SK-N-SH (cell line): ENCODE results near the gene FZD2. TPM values are rescaled to one million over a fixed set of nuclear protein-coding genes. Genes with fewer than 3 reads are reported as not detected.

ENCODE experiments used
- CTCF ChIA-PET: fragments of 300-600, 350-600 bp; formaldehyde crosslinking; extraction: SDS; loops from one replicate; lab custom pipeline; 2021; lab: Yijun Ruan, JAX
- POLR2A ChIA-PET: fragments of 350-600 bp; sonication (Branson Sonifier 250); formaldehyde crosslinking; extraction: SDS; loops from one replicate; lab custom pipeline; 2020; ENCODE audit warnings: antibody characterized with exemption, inconsistent platforms; lab: Yijun Ruan, JAX
- DNase-seq: peaks from one replicate; pipeline ENCODE4 v3.0.0; 2012
- H2AFZ ChIP-seq: fragments of 200-600 bp; sonication (generic); 2 replicates; pipeline ENCODE4 v1.8.1; 2016; ENCODE audit warnings: antibody characterized with exemption, mild to moderate bottlenecking, low read depth
- H3F3A ChIP-seq: fragments of 200-600 bp; sonication (generic); replicated peaks from 2 replicates; pipeline ENCODE3; 2016; ENCODE audit warnings: antibody characterized with exemption, mild to moderate bottlenecking; ENCODE audit not compliant: insufficient read depth
- H3K27ac ChIP-seq, 2 experiments: fragments of 200-500 bp in 1 of 2; fragments of 200-600 bp in 1 of 2; sonication (Bioruptor generic) in 1 of 2; sonication (generic), shearing (Covaris generic) in 1 of 2; 2 replicates each; pipeline versions ENCODE4 v1.5.1 to v1.6.1; 2014 to 2016; ENCODE audit warnings: low read depth in 2 of 2, inconsistent platforms in 1 of 2, low read length in 1 of 2, mild to moderate bottlenecking in 1 of 2, mixed read lengths in 1 of 2
- H3K27me3 ChIP-seq: fragments of 200-600 bp; sonication (generic), shearing (Covaris generic); 2 replicates; pipeline ENCODE4 v1.6.1; 2016; ENCODE audit warnings: mixed run types; ENCODE audit not compliant: insufficient read depth
- H3K36me3 ChIP-seq, 2 experiments: fragments of 200-500 bp in 1 of 2; fragments of 200-600 bp in 1 of 2; sonication (Bioruptor generic) in 1 of 2; sonication (generic) in 1 of 2; replicated peaks in 1 of 2; 2 replicates each; pipeline versions ENCODE3 to v1.5.1; 2014 to 2016; ENCODE audit warnings: low read length in 1 of 2, mild to moderate bottlenecking in 1 of 2; ENCODE audit not compliant: insufficient read depth in 2 of 2, control insufficient read depth in 1 of 2
- H3K4me1 ChIP-seq, 2 experiments: fragments of 200-500 bp in 1 of 2; fragments of 200-600 bp in 1 of 2; sonication (Bioruptor generic) in 1 of 2; sonication (generic), shearing (Covaris generic) in 1 of 2; 2 replicates each; pipeline versions ENCODE4 v1.5.1 to v1.6.1; 2014 to 2016; ENCODE audit warnings: low read depth in 1 of 2, low read length in 1 of 2, mixed run types in 1 of 2; ENCODE audit not compliant: insufficient read depth in 2 of 2, control insufficient read depth in 1 of 2
- H3K4me2 ChIP-seq: fragments of 200-600 bp; sonication (generic), shearing (Covaris generic); 2 replicates; pipeline ENCODE4 v1.6.1; 2017; ENCODE audit warnings: mixed run types
- H3K4me3 ChIP-seq, 2 experiments: fragments of 200-500 bp in 1 of 2; fragments of 200-600 bp in 1 of 2; sonication (Bioruptor generic) in 1 of 2; sonication (generic), shearing (Covaris generic) in 1 of 2; 2 replicates each; pipeline versions ENCODE4 v1.5.1 to v1.8.1; 2014 to 2016; ENCODE audit warnings: low read depth in 2 of 2, inconsistent platforms in 1 of 2, low read length in 1 of 2, mild to moderate bottlenecking in 1 of 2, mixed read lengths in 1 of 2, moderate library complexity in 1 of 2
- H3K79me2 ChIP-seq: fragments of 200-600 bp; sonication (generic); 2 replicates; pipeline ENCODE4 v1.8.1; 2017; ENCODE audit warnings: mild to moderate bottlenecking; ENCODE audit not compliant: insufficient read depth
- H3K9ac ChIP-seq: fragments of 200-600 bp; sonication (generic); 2 replicates; pipeline ENCODE4 v1.6.1; 2017; ENCODE audit warnings: mixed run types
- H3K9me2 ChIP-seq: fragments of 200-600 bp; sonication (generic); 2 replicates; pipeline ENCODE4 v1.6.1; 2017; ENCODE audit warnings: mixed run types
- H3K9me3 ChIP-seq: fragments of 200-600 bp; sonication (generic); 2 replicates; pipeline ENCODE4 v1.6.1; 2017; ENCODE audit warnings: mixed run types, mild to moderate bottlenecking, moderate library complexity
- H4K20me1 ChIP-seq: fragments of 200-600 bp; sonication (generic); 2 replicates; pipeline ENCODE4 v1.6.1; 2017; ENCODE audit warnings: mild to moderate bottlenecking, mixed run types; ENCODE audit not compliant: insufficient read depth
- CTCF ChIP-seq: fragments of 200-600 bp; sonication (generic); IDR thresholded peaks from 2 replicates; pipeline ENCODE4 v1.6.1; 2017; ENCODE audit warnings: antibody characterized with exemption, mild to moderate bottlenecking, moderate library complexity
- EP300 ChIP-seq, 2 experiments: IDR thresholded peaks; 2 replicates each; pipeline versions ENCODE4 v1.4.0 to v1.6.1; 2012; ENCODE audit warnings: borderline replicate concordance in 1 of 2, low read depth in 1 of 2, low read length in 1 of 2
- EZH2phosphoT487 ChIP-seq: fragments of 200-600 bp; sonication (generic); IDR thresholded peaks from 2 replicates; pipeline ENCODE4 v1.6.1; 2017; ENCODE audit warnings: low read depth, mixed run types, mild to moderate bottlenecking, antibody characterized with exemption, moderate library complexity, borderline replicate concordance
- FOSL2 ChIP-seq: IDR thresholded peaks from 2 replicates; pipeline ENCODE4 v1.4.0; 2012; ENCODE audit warnings: low read depth, mild to moderate bottlenecking, moderate library complexity, borderline replicate concordance
- FOXJ3 ChIP-seq: sonication (generic); formaldehyde crosslinking; IDR thresholded peaks from 2 replicates; pipeline ENCODE4 v1.5.1; 2020; ENCODE audit warnings: mild to moderate bottlenecking, missing genetic modification reagents
- GABPA ChIP-seq: IDR thresholded peaks from 2 replicates; pipeline ENCODE4 v1.4.0; 2012; ENCODE audit warnings: low read depth, mild to moderate bottlenecking
- GATA2 ChIP-seq: sonication (generic); formaldehyde crosslinking; IDR thresholded peaks from 2 replicates; pipeline ENCODE4 v1.5.0; 2020; ENCODE audit warnings: mild to moderate bottlenecking, missing genetic modification reagents
- IRF3 ChIP-seq: fragments of 150-350 bp; IDR thresholded peaks from 2 replicates; pipeline ENCODE4 v1.6.1; 2016; ENCODE audit warnings: mild to moderate bottlenecking, low read depth, low read length
- JUND ChIP-seq: IDR thresholded peaks from 2 replicates; pipeline ENCODE4 v1.4.0; 2012
- MEF2A ChIP-seq: IDR thresholded peaks from 2 replicates; pipeline ENCODE4 v1.4.0; 2012; ENCODE audit warnings: low read depth, borderline replicate concordance
- NFIC ChIP-seq: IDR thresholded peaks from 2 replicates; pipeline ENCODE4 v1.4.0; 2012; ENCODE audit warnings: borderline replicate concordance
- NRF1 ChIP-seq: IDR thresholded peaks from 2 replicates; pipeline ENCODE4 v1.6.1; 2012; ENCODE audit warnings: low read depth, mild to moderate bottlenecking, low read length
- POLR2AphosphoS5 ChIP-seq: IDR thresholded peaks from 2 replicates; pipeline ENCODE4 v1.6.1; 2012; ENCODE audit warnings: low read depth, low read length
- RCOR1 ChIP-seq: fragments of 150-350 bp; IDR thresholded peaks from 2 replicates; pipeline ENCODE4 v1.6.1; 2017; ENCODE audit warnings: antibody characterized with exemption, low read length
- RXRA ChIP-seq: IDR thresholded peaks from 2 replicates; pipeline ENCODE4 v1.4.0; 2012; ENCODE audit warnings: low read depth, mild to moderate bottlenecking, borderline replicate concordance
- SMC3 ChIP-seq: IDR thresholded peaks from 2 replicates; pipeline ENCODE4 v1.6.1; 2012; ENCODE audit warnings: low read depth, low read length, improper control_type of control experiment
- TAF1 ChIP-seq: IDR thresholded peaks from 2 replicates; pipeline ENCODE4 v1.6.1; 2012; ENCODE audit warnings: low read depth, mild to moderate bottlenecking, low read length, moderate library complexity, borderline replicate concordance
- USF2 ChIP-seq: fragments of 150-350 bp; IDR thresholded peaks from 2 replicates; pipeline ENCODE4 v1.6.1; 2017; ENCODE audit warnings: antibody characterized with exemption, low read length, low read depth, borderline replicate concordance
- YY1 ChIP-seq: IDR thresholded peaks from 2 replicates; pipeline ENCODE4 v1.4.0; 2012; ENCODE audit warnings: low read depth, mild to moderate bottlenecking
- ZBTB33 ChIP-seq: IDR thresholded peaks from 2 replicates; pipeline ENCODE4 v1.4.0; 2012; ENCODE audit warnings: low read depth, borderline replicate concordance
- WGBS: methylation state at CpG from one replicate; pipeline ENCODE4 v1.1.6; 2017; ENCODE audit warnings: low lambda C conversion rate; 5-methylcytosine and 5-hydroxymethylcytosine counted together
- polyA plus RNA-seq, 3 experiments: library from polyadenylated mRNA; depleted of rRNA; stranded (reverse); fragments of >200 nt; gene quantifications; 2 replicates each; pipeline ENCODE4 v1.2.3, GENCODE V29; 2012

Gene FZD2
- polyA plus RNA-seq, 1 of the 3 experiments (the other 2 are of a cell fraction) = 35.1 TPM

- no peak overlapping the region for H3K9ac ChIP-seq
- H3K27me3 ChIP-seq = no peaks in the 10 kb centered on the region
- ChIA-PET POLR2A (no interaction called here), CTCF (no interaction called here)
- H3K79me2 ChIP-seq = no peaks in the 10 kb centered on the region
- no peaks in the 10 kb centered on the region for H4K20me1 ChIP-seq
- H3F3A ChIP-seq = no peaks in the 10 kb centered on the region
- no peaks in the 10 kb centered on the region for H3K9me2 ChIP-seq
- H3K4me1 ChIP-seq = peaks cover 20 to 40% of the 10 kb centered on the region in 2 experiments
- no peaks in the 10 kb centered on the region for H3K36me3 ChIP-seq
- no peak overlapping the region for H3K4me3 ChIP-seq
- no peak overlapping the region for H3K4me2 ChIP-seq
- H2AFZ ChIP-seq = no peak overlapping the region
- DNase-seq = no peak
- no peak for TF ChIP-seq NFIC
- TF ChIP-seq IRF3 = no peak
- no peak for TF ChIP-seq EZH2phosphoT487
- no peak for TF ChIP-seq MEF2A
- no peak for TF ChIP-seq FOXJ3 (CRISPR knock-in tag)
- no peak for TF ChIP-seq GATA2 (CRISPR knock-in tag)
- no peak for TF ChIP-seq CTCF
- H3K9me3 ChIP-seq = no peaks in the 10 kb centered on the region
- H3K27ac ChIP-seq = no peak overlapping the region
- 95% methylated on average over 11 of the region's 11 CpGs for WGBS
Observed at GRCh38 chr17:44606658-44607057, 49.4 kb downstream of the FZD2 start.

GRCh38 chr17:44607836-44608690 lies 50.8 kb downstream of the FZD2 start:
- DNase-seq = peak; percentile 89
- Histone ChIP-seq H3K27me3 (no peaks in the 10 kb centered on the region), H3F3A (no peaks in the 10 kb centered on the region), H3K4me1 (peaks cover 20 to 30% of the 10 kb centered on the region in 2 experiments), H2AFZ (peak overlapping the region; percentile 74; the same call in 1 of the 2 replicates), H3K27ac (peak overlapping the region; percentile 69 to 93; a peak in 3 of 4 replicates), H4K20me1 (no peaks in the 10 kb centered on the region), H3K9ac (no peak overlapping the region), H3K9me3 (no peaks in the 10 kb centered on the region), H3K79me2 (no peaks in the 10 kb centered on the region), H3K4me3 (no peak overlapping the region), H3K4me2 (peak overlapping the region; percentile 70), H3K36me3 (no peaks in the 10 kb centered on the region), H3K9me2 (no peaks in the 10 kb centered on the region)
- CTCF ChIA-PET = interaction anchor here (0.8 to 3.6 kb wide), 5 partner anchors 23 to 75 kb away, joined by 3 to 14 read pairs (median 3); no protein-coding TSS in a partner anchor
- WGBS = 70% methylated on average over 1 of the region's 10 CpGs
- POLR2A ChIA-PET = interaction anchor here (1.1 to 1.6 kb wide), 2 partner anchors 39 to 51 kb away, joined by 3 to 5 read pairs; partner anchors contain the start of gene FZD2
- TF ChIP-seq TAF1 (peak; percentile 24; the same call in 1 of the 2 replicates), USF2 (no peak), GABPA (no peak), RXRA (no peak), FOSL2 (no peak; the same call in 1 of the 2 replicates), NRF1 (no peak), ZBTB33 (no peak), SMC3 (no peak), GATA2 (CRISPR knock-in tag) (no peak), POLR2AphosphoS5 (peak; percentile 80; the same call in 1 of the 2 replicates), EP300 (IDR thresholded peaks at IDR 0.05; ENCODE audit: borderline replicate concordance in 1 of 2, low read depth in 1 of 2, low read length in 1 of 2) (peak in 1 of 2 experiments; percentile 86; a peak in 1 of 4 replicates), RCOR1 (peak; percentile 44; the same call in 1 of the 2 replicates), YY1 (no peak), JUND (no peak)
